SU-DHL-6 (cell line): Measurements from ENCODE around the gene LCOR.

Experiments
- CTCF ChIP-seq: fragments of 200-600 bp; sonication (generic); IDR thresholded peaks from one replicate; pipeline ENCODE4 v1.5.1; 2017; ENCODE audit warnings: antibody characterized with exemption, mild to moderate bottlenecking, low read length, moderate library complexity; ENCODE audit not compliant: insufficient read depth, poor library complexity, severe bottlenecking
- EZH2phosphoT487 ChIP-seq: fragments of 200-600 bp; sonication (generic), shearing (Covaris generic); conservative IDR thresholded peaks from 2 replicates; pipeline ENCODE4 v1.6.1; 2018; ENCODE audit warnings: mild to moderate bottlenecking, antibody characterized with exemption, low read length, moderate library complexity, mixed read lengths

- TF ChIP-seq CTCF (no peak), EZH2phosphoT487 (no peak)
Observed at GRCh38 chr10:97043563-97043855, 211.4 kb downstream of the LCOR start.
